Ishikawa (cell line): Measurements from ENCODE around the gene HOXB4.
A peak's percentile ranks its signal among the peaks of the same experiment; 100 is the strongest.

Experiments
- CEBPB ChIP-seq: IDR thresholded peaks from 2 replicates; pipeline ENCODE4 v1.6.1; 2012
- CREB1 ChIP-seq: IDR thresholded peaks from 2 replicates; pipeline ENCODE4 v1.6.1; 2012; ENCODE audit warnings: low read depth
- EGR1 ChIP-seq: IDR thresholded peaks from 2 replicates; pipeline ENCODE4 v1.6.1; 2012
- EP300 ChIP-seq: IDR thresholded peaks from 2 replicates; pipeline ENCODE4 v1.6.1; 2012; ENCODE audit warnings: borderline replicate concordance
- FOXM1 ChIP-seq: IDR thresholded peaks from 2 replicates; pipeline ENCODE4 v1.6.1; 2012; ENCODE audit warnings: low read depth, borderline replicate concordance
- NFIC ChIP-seq: IDR thresholded peaks from 2 replicates; pipeline ENCODE4 v1.6.1; 2012
- RAD21 ChIP-seq: IDR thresholded peaks from 2 replicates; pipeline ENCODE4 v1.6.1; 2012; ENCODE audit warnings: low read depth
- REST ChIP-seq: IDR thresholded peaks from 2 replicates; pipeline ENCODE4 v1.6.1; 2012; ENCODE audit warnings: low read depth, mild to moderate bottlenecking
- TAF1 ChIP-seq: IDR thresholded peaks from 2 replicates; pipeline ENCODE4 v1.6.1; 2012; ENCODE audit warnings: low read depth, mild to moderate bottlenecking
- TCF12 ChIP-seq: IDR thresholded peaks from 2 replicates; pipeline ENCODE4 v1.6.1; 2012; ENCODE audit warnings: low read depth
- TEAD4 ChIP-seq: IDR thresholded peaks from 2 replicates; pipeline ENCODE4 v1.6.1; 2012
- USF1 ChIP-seq: IDR thresholded peaks from 2 replicates; pipeline ENCODE4 v1.6.1; 2012
- YY1 ChIP-seq: IDR thresholded peaks from 2 replicates; pipeline ENCODE4 v1.6.1; 2012; ENCODE audit warnings: low read depth
- ZBTB7A ChIP-seq: IDR thresholded peaks from 2 replicates; pipeline ENCODE4 v1.6.1; 2012; ENCODE audit warnings: low read depth
- TF ChIP-seq, protein P1 (sequence below): IDR thresholded peaks from 2 replicates; pipeline ENCODE4 v1.6.1; 2012

HOXB4 gene

GRCh38 chr17:48611681-48612455 is 33.7 kb upstream of the HOXB4 start:
- TF ChIP-seq ZBTB7A (peak; percentile 56; the same call in 1 of the 2 replicates), TCF12 (0 out of 2 replicates have a peak, but pooled peaks have one; percentile 22), EP300 (peak; percentile 42; the same call in 1 of the 2 replicates), TEAD4 (no peak)

DNA sequence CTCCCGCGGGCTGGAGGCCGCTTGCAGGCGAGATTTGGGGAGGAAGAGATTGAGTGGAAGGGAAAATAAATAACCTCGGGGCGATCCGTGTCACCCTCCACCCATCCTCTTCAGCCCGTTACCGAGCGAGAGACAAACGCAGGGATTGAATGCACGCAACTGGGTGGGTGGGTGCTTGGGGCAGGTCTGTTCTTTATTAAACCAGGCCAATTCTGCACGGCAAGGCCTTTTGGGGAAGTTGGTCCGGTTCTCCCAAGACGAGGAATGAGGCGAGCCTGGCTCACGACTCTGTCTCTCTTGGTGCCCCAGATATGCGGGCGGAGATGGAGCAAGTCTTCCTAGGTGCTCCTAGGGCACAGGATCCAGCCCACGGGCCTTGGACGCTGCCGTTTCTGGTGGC is 33.1 kb upstream of the HOXB4 start:
- TF ChIP-seq, protein P1, sequence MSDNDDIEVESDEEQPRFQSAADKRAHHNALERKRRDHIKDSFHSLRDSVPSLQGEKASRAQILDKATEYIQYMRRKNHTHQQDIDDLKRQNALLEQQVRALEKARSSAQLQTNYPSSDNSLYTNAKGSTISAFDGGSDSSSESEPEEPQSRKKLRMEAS, result no peak
- TF ChIP-seq EP300 (no peak), CREB1 (no peak), FOXM1 (no peak), USF1 (no peak), RAD21 (no peak), EGR1 (no peak), TEAD4 (no peak), ZBTB7A (no peak), NFIC (no peak), REST (no peak), TCF12 (no peak)

DNA sequence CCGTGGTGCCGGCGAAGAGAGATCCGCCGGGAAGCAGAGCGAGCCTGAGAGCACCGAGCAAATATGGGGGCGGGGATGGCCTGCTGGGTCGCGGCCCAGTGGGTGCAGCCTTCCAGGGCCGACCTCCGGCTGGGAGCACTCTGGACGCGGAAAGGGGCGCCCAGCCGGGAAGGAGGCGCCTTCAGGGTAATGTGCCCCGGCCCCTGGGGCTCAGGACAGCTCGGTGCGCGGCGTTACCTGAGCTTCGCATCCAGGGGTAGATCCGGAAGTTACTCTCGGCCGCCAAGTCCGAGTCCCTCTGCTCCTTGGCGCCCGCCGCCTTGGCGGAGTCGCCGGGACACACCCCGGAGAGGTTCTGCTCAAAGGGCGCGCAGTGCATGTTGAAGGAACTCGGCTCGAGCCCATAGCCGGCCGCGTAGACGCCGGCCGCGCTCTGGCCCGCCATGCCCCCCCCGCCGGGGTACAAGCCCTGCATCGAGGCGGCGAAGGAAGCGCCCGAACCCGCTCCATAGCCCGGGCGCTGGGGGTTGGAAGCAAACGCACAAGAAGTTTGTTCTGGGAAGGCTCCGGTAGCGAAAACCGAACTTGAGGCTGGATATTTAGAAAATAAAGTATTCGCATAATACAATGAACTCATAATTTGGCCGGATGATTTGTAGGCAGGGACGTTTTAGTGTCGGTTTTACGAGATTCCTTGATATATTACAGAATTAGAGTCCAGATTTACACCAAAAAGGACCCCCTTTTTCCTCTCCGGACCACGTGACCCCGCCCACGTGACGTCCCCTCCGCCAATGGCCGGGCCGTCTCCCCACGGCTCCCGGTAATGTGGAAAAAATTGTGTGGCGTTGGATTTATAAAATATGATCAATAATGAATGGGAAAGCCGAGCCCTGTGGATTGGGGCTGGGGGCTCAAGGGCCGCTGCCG is 32.4 kb upstream of the HOXB4 start, which contains the start of gene HOXB7:
HOXB7 (minus strand) TSS at position 736 of the 930 bp plus-strand sequence; CDS start at position 637, 99 bp downstream.
- 0 out of 2 replicates have a peak, but pooled peaks have one; percentile 28 for TF ChIP-seq NFIC
- TF ChIP-seq EP300, result peak; percentile 56; the same call in 1 of the 2 replicates
- TF ChIP-seq CEBPB, result no peak
- no peak for TF ChIP-seq EGR1
- TF ChIP-seq USF1, result peak; percentile 98
- peak; percentile 52; the same call in 1 of the 2 replicates for TF ChIP-seq ZBTB7A
- 0 out of 2 replicates have a peak, but pooled peaks have one; percentile 16 for TF ChIP-seq FOXM1

DNA sequence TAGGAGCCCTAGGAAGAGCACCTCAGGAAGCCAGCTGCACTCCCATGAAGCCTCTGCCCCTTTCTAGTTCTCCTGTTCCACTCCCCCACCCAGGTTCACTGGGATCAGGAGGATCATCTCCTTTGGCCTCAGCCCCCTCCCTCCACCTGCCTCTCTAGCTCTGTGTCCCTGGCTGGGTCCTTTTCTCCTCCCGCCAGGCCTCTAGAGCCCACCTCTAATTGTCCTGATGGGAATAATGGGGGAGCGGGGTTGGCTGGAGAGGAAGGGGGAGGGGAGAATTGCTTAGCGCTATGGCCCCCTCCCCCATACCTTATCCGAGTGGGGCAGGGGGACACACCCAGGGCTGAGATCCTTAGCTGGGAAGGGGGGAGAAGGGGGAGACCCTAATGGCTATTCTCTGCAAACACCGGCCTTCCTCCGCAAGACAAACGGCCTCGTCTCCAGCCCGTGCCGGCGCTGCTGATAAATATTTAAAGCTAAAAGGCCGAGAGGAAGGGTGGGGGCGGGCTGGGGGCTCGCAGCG is 31.7 kb upstream of the HOXB4 start:
- TF ChIP-seq ZBTB7A (no peak), TCF12 (no peak), RAD21 (no peak), NFIC (no peak), EP300 (no peak), CEBPB (no peak)

DNA sequence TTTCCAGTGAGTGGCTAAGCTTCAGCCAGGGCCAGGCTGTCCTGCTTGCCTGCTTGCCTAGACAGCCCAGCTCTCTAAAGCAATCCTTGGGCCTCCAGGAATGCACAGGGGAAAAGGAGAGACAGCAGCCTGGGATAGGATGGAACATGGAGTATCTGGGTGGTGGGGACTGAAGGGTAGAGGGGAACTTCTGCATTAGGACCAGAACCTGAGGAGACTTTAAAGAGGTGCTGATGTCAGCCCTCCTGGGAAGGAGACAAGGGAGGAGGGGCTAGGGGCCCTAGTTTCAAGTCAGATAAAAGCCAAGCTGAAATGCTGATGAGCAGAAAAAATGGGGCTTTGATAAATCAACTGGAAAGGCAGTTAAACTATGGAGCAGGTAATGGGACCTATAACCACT is 30.9 kb upstream of the HOXB4 start:
- no peak for TF ChIP-seq USF1
- TF ChIP-seq CREB1, result no peak
- TF ChIP-seq, protein P1, result no peak

DNA sequence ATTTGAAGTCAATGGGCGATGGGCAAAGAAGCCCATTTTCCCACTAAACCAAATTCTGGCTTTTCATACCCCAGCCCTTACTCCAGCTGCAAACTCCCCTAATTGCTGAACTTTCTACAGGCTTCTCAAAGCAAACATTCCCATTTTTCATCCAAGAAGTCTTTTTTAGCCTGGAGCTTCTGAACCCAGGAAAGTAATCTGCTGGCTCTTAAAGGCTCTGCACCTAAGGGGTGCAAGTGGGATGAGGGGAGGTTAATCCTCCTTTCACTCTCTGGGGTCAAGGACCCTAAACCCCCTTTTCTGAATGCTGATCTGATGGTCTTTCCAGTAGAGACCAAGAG is 30.3 kb upstream of the HOXB4 start:
- TF ChIP-seq, protein P1, result no peak
- TF ChIP-seq FOXM1, result no peak
- no peak for TF ChIP-seq EGR1
- TF ChIP-seq NFIC, result no peak
- TF ChIP-seq CEBPB, result no peak
- no peak for TF ChIP-seq REST
- TF ChIP-seq EP300, result no peak
- no peak for TF ChIP-seq TCF12
- TF ChIP-seq CREB1, result no peak
- TF ChIP-seq YY1, result no peak
- no peak for TF ChIP-seq ZBTB7A
- no peak for TF ChIP-seq TAF1
